DOHH2 (cell line): ENCODE measurements around the gene SLC35F1.

Experiments used
- H3F3A ChIP-seq: fragments of 200-600 bp; sonication (generic), shearing (Covaris generic); 2 replicates; pipeline ENCODE4 v1.6.0; 2016; ENCODE audit warnings: antibody characterized with exemption, mild to moderate bottlenecking; ENCODE audit not compliant: control insufficient read depth, insufficient read depth
- H3K27ac ChIP-seq: fragments of 200-600 bp; sonication (generic); 2 replicates; pipeline ENCODE4 v1.5.1; 2014; ENCODE audit warnings: low read depth, mild to moderate bottlenecking, low read length, moderate library complexity
- H3K27me3 ChIP-seq: fragments of 200-600 bp; sonication (generic); 2 replicates; pipeline ENCODE4 v1.6.1; 2014; ENCODE audit warnings: mild to moderate bottlenecking, low read length, mixed read lengths; ENCODE audit not compliant: control insufficient read depth
- H3K36me3 ChIP-seq: fragments of 200-600 bp; sonication (generic); 2 replicates; pipeline ENCODE4 v1.6.1; 2014; ENCODE audit warnings: mild to moderate bottlenecking, low read length, moderate library complexity, mixed read lengths; ENCODE audit not compliant: control insufficient read depth
- H3K4me1 ChIP-seq: fragments of 200-600 bp; sonication (generic); 2 replicates; pipeline ENCODE4 v1.6.1; 2014; ENCODE audit warnings: mild to moderate bottlenecking, low read length, mixed read lengths; ENCODE audit not compliant: control insufficient read depth
- H3K4me2 ChIP-seq: fragments of 200-600 bp; sonication (generic); 2 replicates; pipeline ENCODE4 v1.6.0; 2014; ENCODE audit warnings: mild to moderate bottlenecking, low read length, moderate library complexity
- H3K4me3 ChIP-seq: fragments of 200-600 bp; sonication (generic); 2 replicates; pipeline ENCODE4 v1.5.1; 2014; ENCODE audit warnings: mild to moderate bottlenecking, low read length, mixed read lengths
- H3K79me2 ChIP-seq: fragments of 200-600 bp; sonication (generic); 2 replicates; pipeline ENCODE4 v1.6.1; 2014; ENCODE audit warnings: mild to moderate bottlenecking, low read length, mixed read lengths; ENCODE audit not compliant: control insufficient read depth
- H3K9me2 ChIP-seq: fragments of 200-600 bp; sonication (generic); replicated peaks from 2 replicates; pipeline ENCODE4 v1.6.1; 2014; ENCODE audit warnings: mild to moderate bottlenecking, low read length, mixed read lengths; ENCODE audit not compliant: control insufficient read depth
- H3K9me3 ChIP-seq: fragments of 200-600 bp; sonication (generic); 2 replicates; pipeline ENCODE4 v1.6.1; 2014; ENCODE audit warnings: antibody characterized with exemption, low read length, mixed read lengths; ENCODE audit not compliant: control insufficient read depth, insufficient read depth
- H4K20me1 ChIP-seq: fragments of 200-600 bp; sonication (generic); 2 replicates; pipeline ENCODE4 v1.6.0; 2014; ENCODE audit warnings: low read depth, mild to moderate bottlenecking, antibody characterized with exemption, low read length, moderate library complexity; ENCODE audit not compliant: control insufficient read depth, insufficient read depth
- CTCF ChIP-seq: fragments of 200-600 bp; sonication (generic); IDR thresholded peaks from one replicate; pipeline ENCODE4 v1.5.1; 2014; ENCODE audit warnings: antibody characterized with exemption, mild to moderate bottlenecking, low read depth, low read length; ENCODE audit not compliant: poor library complexity, severe bottlenecking
- EZH2phosphoT487 ChIP-seq: fragments of 200-600 bp; sonication (generic); IDR thresholded peaks from 2 replicates; pipeline ENCODE4 v1.6.1; 2017; ENCODE audit warnings: borderline replicate concordance, mild to moderate bottlenecking, antibody characterized with exemption, low read length, moderate library complexity, mixed read lengths

Gene SLC35F1

GRCh38 chr6:117929501-117929900, 22.4 kb downstream of the SLC35F1 start:
- Histone ChIP-seq H3K79me2 (no peaks in the 10 kb centered on the region), H3K4me3 (no peak overlapping the region), H3K36me3 (no peaks in the 10 kb centered on the region), H3K9me3 (peaks cover 10% of the 10 kb centered on the region; the same call in 1 of the 2 replicates), H3K4me1 (no peaks in the 10 kb centered on the region), H3K4me2 (no peak overlapping the region), H4K20me1 (no peaks in the 10 kb centered on the region), H3K9me2 (no peaks in the 10 kb centered on the region), H3F3A (no peaks in the 10 kb centered on the region), H3K27ac (no peak overlapping the region), H3K27me3 (no peaks in the 10 kb centered on the region)
- no peak for TF ChIP-seq CTCF
- no peak for TF ChIP-seq EZH2phosphoT487

GRCh38 chr6:117930645-117931044, 23.6 kb downstream of the SLC35F1 start:
- no peaks in the 10 kb centered on the region for H3F3A ChIP-seq
- H3K4me2 ChIP-seq, result no peak overlapping the region
- no peaks in the 10 kb centered on the region for H3K36me3 ChIP-seq
- no peaks in the 10 kb centered on the region for H3K27me3 ChIP-seq
- TF ChIP-seq EZH2phosphoT487 (no peak), CTCF (no peak)
- H3K4me3 ChIP-seq, result no peak overlapping the region
- no peaks in the 10 kb centered on the region; the same call in 1 of the 2 replicates for H3K9me2 ChIP-seq
- H3K9me3 ChIP-seq, result peaks cover 10% of the 10 kb centered on the region; the same call in 1 of the 2 replicates
- no peaks in the 10 kb centered on the region for H4K20me1 ChIP-seq
- H3K27ac ChIP-seq, result no peak overlapping the region
- no peaks in the 10 kb centered on the region for H3K79me2 ChIP-seq
- H3K4me1 ChIP-seq, result no peaks in the 10 kb centered on the region

- Histone ChIP-seq H3K9me3 (peaks cover 10% of the 10 kb centered on the region; the same call in 1 of the 2 replicates), H3K4me1 (no peaks in the 10 kb centered on the region), H3K4me2 (no peak overlapping the region), H3K9me2 (no peaks in the 10 kb centered on the region; the same call in 1 of the 2 replicates), H3F3A (no peaks in the 10 kb centered on the region), H3K4me3 (no peak overlapping the region), H3K79me2 (no peaks in the 10 kb centered on the region), H3K27ac (no peak overlapping the region), H4K20me1 (no peaks in the 10 kb centered on the region), H3K27me3 (no peaks in the 10 kb centered on the region), H3K36me3 (no peaks in the 10 kb centered on the region)
- TF ChIP-seq EZH2phosphoT487, result no peak
- TF ChIP-seq CTCF, result no peak
Measured at GRCh38 chr6:117932001-117932400, 24.9 kb downstream of the SLC35F1 start.

GRCh38 chr6:117932676-117933075, 25.6 kb downstream of the SLC35F1 start:
- TF ChIP-seq CTCF, result no peak
- no peak for TF ChIP-seq EZH2phosphoT487
- Histone ChIP-seq H3K27ac (no peak overlapping the region), H3K4me1 (no peaks in the 10 kb centered on the region), H3K36me3 (no peaks in the 10 kb centered on the region), H3K4me3 (no peak overlapping the region), H3K79me2 (no peaks in the 10 kb centered on the region), H3K9me3 (peaks cover 10% of the 10 kb centered on the region; the same call in 1 of the 2 replicates), H3K4me2 (no peak overlapping the region), H4K20me1 (no peaks in the 10 kb centered on the region), H3K27me3 (no peaks in the 10 kb centered on the region), H3F3A (no peaks in the 10 kb centered on the region), H3K9me2 (no peaks in the 10 kb centered on the region; the same call in 1 of the 2 replicates)
